ENCODE results near the gene FMN1. TPM values are rescaled to one million over a fixed set of nuclear protein-coding genes. Genes with fewer than 3 reads are reported as not detected.
A peak's percentile ranks its signal among the peaks of the same experiment; 100 is the strongest.

FMN1 gene
- total RNA-seq = 1 to 10 TPM; 2.6 to 6.6 (median 4.2) TPM

- in situ Hi-C loops (cut with MboI; ENCODE audit: low sequenced_read_pairs in 4 of 4) (no loop called here), intact Hi-C loops (cut with DNase I; ENCODE audit: low total_unique reads) (no loop called here)
- peak within 1 kb of the TSS; percentile 87 to 97 (median 92) for H3K27ac ChIP-seq
- H3K36me3 ChIP-seq = no peaks in the 10 kb centered on the region
- H3K9me3 ChIP-seq = no peaks in the 10 kb centered on the region
- DNase-seq (peak; percentile 93 to 96), ATAC-seq (peak; percentile 93 to 95)
- peak within 1 kb of the TSS; percentile 47 to 80 (median 60) for H3K4me3 ChIP-seq
- no peak for TF ChIP-seq CTCF (IDR thresholded peaks at IDR 0.05 in 4 of 5, conservative IDR thresholded peaks at IDR 0.05 in 1 of 5)
- TF ChIP-seq POLR2A (IDR thresholded peaks at IDR 0.05) = peak; percentile 79 to 80
- H3K4me1 ChIP-seq = peaks cover 10 to 11% of the 10 kb centered on the region in 2 donors
- no peaks in the 10 kb centered on the region for H3K27me3 ChIP-seq
These were observed at the start of gene FMN1 for GRCh38 chr15:33194704-33195670. TSS of gene FMN1 (minus strand) at chr15:33194714. CDS start at chr15:33154914, 39,800 bp downstream.

GRCh38 chr15:33243869-33244268, 49.4 kb upstream of the FMN1 start:
- no peak overlapping the region for H3K27ac ChIP-seq
- no peak overlapping the region for H3K4me3 ChIP-seq
- intact Hi-C loops (cut with DNase I; ENCODE audit: low total_unique reads) (no loop called here), in situ Hi-C loops (cut with MboI; ENCODE audit: low sequenced_read_pairs in 4 of 4) (no loop called here)
- H3K9me3 ChIP-seq = no peaks in the 10 kb centered on the region
- no peaks in the 10 kb centered on the region for H3K4me1 ChIP-seq
- H3K36me3 ChIP-seq = no peaks in the 10 kb centered on the region
- TF ChIP-seq CTCF (IDR thresholded peaks at IDR 0.05 in 4 of 5, conservative IDR thresholded peaks at IDR 0.05 in 1 of 5) (no peak), POLR2A (IDR thresholded peaks at IDR 0.05) (no peak)
- ATAC-seq = no peak
- no peak for DNase-seq
- H3K27me3 ChIP-seq = no peaks in the 10 kb centered on the region

- intact Hi-C loops (cut with DNase I; ENCODE audit: low total_unique reads) (no loop called here), in situ Hi-C loops (cut with MboI; ENCODE audit: low sequenced_read_pairs in 4 of 4) (no loop called here)
- Histone ChIP-seq H3K36me3 (no peaks in the 10 kb centered on the region), H3K4me3 (no peak overlapping the region), H3K27ac (no peak overlapping the region), H3K4me1 (no peaks in the 10 kb centered on the region), H3K9me3 (no peaks in the 10 kb centered on the region), H3K27me3 (no peaks in the 10 kb centered on the region)
- ATAC-seq = no peak
- DNase-seq = no peak
- TF ChIP-seq POLR2A (IDR thresholded peaks at IDR 0.05) (no peak), CTCF (IDR thresholded peaks at IDR 0.05 in 4 of 5, conservative IDR thresholded peaks at IDR 0.05 in 1 of 5) (no peak)
These were observed 48.9 kb upstream of the FMN1 start for GRCh38 chr15:33243393-33243792.

- ATAC-seq = no peak
- in situ Hi-C loops (cut with MboI; ENCODE audit: low sequenced_read_pairs in 4 of 4) = no loop called here
These were observed 48.2 kb upstream of the FMN1 start for GRCh38 chr15:33242669-33243191.

More at GRCh38 chr15:33242669-33243191, 48.2 kb upstream of the FMN1 start:
- intact Hi-C loops (cut with DNase I; ENCODE audit: low total_unique reads) = no loop called here
- Histone ChIP-seq H3K4me1 (no peaks in the 10 kb centered on the region), H3K4me3 (no peak overlapping the region), H3K36me3 (no peaks in the 10 kb centered on the region), H3K9me3 (no peaks in the 10 kb centered on the region), H3K27ac (no peak overlapping the region), H3K27me3 (no peaks in the 10 kb centered on the region)
- DNase-seq = no peak
- TF ChIP-seq CTCF (IDR thresholded peaks at IDR 0.05 in 4 of 5, conservative IDR thresholded peaks at IDR 0.05 in 1 of 5) (no peak), POLR2A (IDR thresholded peaks at IDR 0.05) (no peak)

Measured in gastrocnemius medialis (tissue), 4 donors.